ENCODE measurements around the gene KRT39. TPM values are rescaled to one million over a fixed set of nuclear protein-coding genes. Genes with fewer than 3 reads are reported as not detected.

KRT39 gene
- total and polyA plus RNA-seq, 2 of the 8 experiments (the other 6 are each of a cell fraction or from before 2014, with no cell fraction given), result not detected

DNA sequence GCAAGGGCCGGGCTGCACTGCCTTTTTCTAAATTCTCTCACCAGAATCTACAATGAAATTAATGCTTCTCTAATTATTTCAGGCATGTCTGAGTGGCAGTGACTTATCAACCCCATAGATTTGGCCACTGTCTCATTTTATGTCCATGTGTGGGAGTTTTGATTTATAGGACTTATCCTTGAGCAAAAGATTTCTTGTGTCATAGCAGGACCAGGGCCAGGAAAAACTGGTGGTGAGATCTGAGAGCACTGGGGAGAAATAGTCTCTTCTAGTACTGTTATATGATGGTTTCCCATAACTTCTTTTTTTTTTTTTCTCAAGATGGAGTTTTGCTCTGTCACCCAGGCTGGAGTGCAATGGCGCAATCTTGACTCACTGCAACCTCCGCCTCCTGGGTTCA is 27.8 kb downstream of the KRT39 start:
- Histone ChIP-seq H4K5ac (ENCODE audit: insufficient read length, low read depth, low read length) (no peak overlapping the region), H3K27ac (ENCODE audit: low read depth, low read length) (no peak overlapping the region), H3K4ac (replicated peaks; ENCODE audit: insufficient read length, low read depth, low read length) (no peak overlapping the region), H3K9ac (replicated peaks in 1 of 4; ENCODE audit: extremely low read depth in 1 of 4, low read depth in 3 of 4, low read length in 3 of 4) (no peak overlapping the region), H2BK20ac (ENCODE audit: low read length) (no peak overlapping the region), H3K36me3 (ENCODE audit: control insufficient read depth in 2 of 4, insufficient read depth in 4 of 4, low read length in 3 of 4) (no peaks in the 10 kb centered on the region), H2BK12ac (ENCODE audit: low read depth, low read length) (no peak overlapping the region), H3K4me2 (ENCODE audit: insufficient read depth in 1 of 2, low read depth in 2 of 2, low read length in 2 of 2) (no peak overlapping the region), H2BK15ac (ENCODE audit: low read length) (no peak overlapping the region), H3K27me3 (replicated peaks in 1 of 4; ENCODE audit: control insufficient read depth in 3 of 4, extremely low read depth in 1 of 4, insufficient read depth in 3 of 4, low read length in 3 of 4) (no peaks in the 10 kb centered on the region), H4K20me1 (replicated peaks in 1 of 2; ENCODE audit: control insufficient read depth in 1 of 2, insufficient read depth in 2 of 2, low read length in 2 of 2) (no peaks in the 10 kb centered on the region), H2AFZ (ENCODE audit: low read length) (no peak overlapping the region), H3K23ac (ENCODE audit: insufficient read length) (no peak overlapping the region), H3K23me2 (ENCODE audit: low read depth, low read length) (0 out of 2 replicates have a peak, but pooled peaks cover 2% of the 10 kb centered on the region), H3K4me3 (ENCODE audit: extremely low read depth in 1 of 4, insufficient read depth in 2 of 4, low read depth in 3 of 4, low read length in 4 of 4) (no peak overlapping the region), H3K14ac (ENCODE audit: insufficient read length) (no peak overlapping the region), H4K91ac (replicated peaks; ENCODE audit: insufficient read length, low read length) (no peak overlapping the region), H3K79me2 (ENCODE audit: control insufficient read depth in 1 of 2, insufficient read depth in 2 of 2, low read length in 2 of 2) (no peaks in the 10 kb centered on the region), H2BK5ac (ENCODE audit: low read depth, low read length) (no peak overlapping the region), H4K8ac (ENCODE audit: extremely low read depth, insufficient read depth, low read length) (no peak overlapping the region), H3K79me1 (ENCODE audit: low read depth, low read length) (no peaks in the 10 kb centered on the region), H3K18ac (ENCODE audit: extremely low read depth, low read length) (no peak overlapping the region), H2BK120ac (replicated peaks; ENCODE audit: low read depth, low read length) (no peak overlapping the region), H2AK5ac (ENCODE audit: low read depth, low read length) (no peak overlapping the region), H3K56ac (replicated peaks; ENCODE audit: insufficient read length, low read depth, low read length) (no peak overlapping the region), H3K9me3 (ENCODE audit: insufficient read depth in 2 of 2, low read depth in 1 of 2, low read length in 1 of 2) (no peaks in the 10 kb centered on the region), H3K4me1 (replicated peaks in 1 of 4; ENCODE audit: control insufficient read depth in 3 of 4, insufficient read depth in 4 of 4, low read length in 3 of 4) (peaks cover 0 to 4% (median 0%) of the 10 kb centered on the region in 4 experiments; a peak in 2 of 7 replicates)
- DNase-seq (ENCODE audit: low read depth in 1 of 2, low spot score in 2 of 2) (no peak), FAIRE-seq (no peak)
- ChIA-PET POLR2A (ENCODE audit: partially characterized antibody) (no interaction called here), CTCF (ENCODE audit: partially characterized antibody) (no interaction called here)
- WGBS, 2 experiments (ENCODE audit: extremely low coverage in 1 of 2, insufficient coverage in 1 of 2, insufficient read length in 1 of 2, insufficient replicate concordance in 2 of 2, low coverage in 1 of 2, low lambda C conversion rate in 2 of 2, missing lambda C conversion rate in 1 of 2), result 81% methylated on average over 3 of the region's 3 CpGs; no CpG with 5 or more reads in 1 of the 2 experiments
- TF ChIP-seq BRCA1 (IDR thresholded peaks at IDR 0.05; ENCODE audit: low read depth, low read length), result no peak
- no peak for TF ChIP-seq RNF2 (IDR thresholded peaks at IDR 0.05; ENCODE audit: borderline replicate concordance, low read depth, low read length, missing control alignments, poor library complexity, severe bottlenecking)
- no peak for TF ChIP-seq TAF7 (optimal IDR thresholded peaks at IDR 0.05; ENCODE audit: borderline replicate concordance, low read depth, low read length)
- no peak for TF ChIP-seq RBBP5 (IDR thresholded peaks at IDR 0.05; ENCODE audit: borderline replicate concordance, low read depth, low read length)
